ENCODE data around the gene RRP12. TPM values are rescaled to one million over a fixed set of nuclear protein-coding genes. Genes with fewer than 3 reads are reported as not detected.

Gene RRP12
- total RNA-seq, 1 experiment from 2014 or later = 86.2 TPM

DNA sequence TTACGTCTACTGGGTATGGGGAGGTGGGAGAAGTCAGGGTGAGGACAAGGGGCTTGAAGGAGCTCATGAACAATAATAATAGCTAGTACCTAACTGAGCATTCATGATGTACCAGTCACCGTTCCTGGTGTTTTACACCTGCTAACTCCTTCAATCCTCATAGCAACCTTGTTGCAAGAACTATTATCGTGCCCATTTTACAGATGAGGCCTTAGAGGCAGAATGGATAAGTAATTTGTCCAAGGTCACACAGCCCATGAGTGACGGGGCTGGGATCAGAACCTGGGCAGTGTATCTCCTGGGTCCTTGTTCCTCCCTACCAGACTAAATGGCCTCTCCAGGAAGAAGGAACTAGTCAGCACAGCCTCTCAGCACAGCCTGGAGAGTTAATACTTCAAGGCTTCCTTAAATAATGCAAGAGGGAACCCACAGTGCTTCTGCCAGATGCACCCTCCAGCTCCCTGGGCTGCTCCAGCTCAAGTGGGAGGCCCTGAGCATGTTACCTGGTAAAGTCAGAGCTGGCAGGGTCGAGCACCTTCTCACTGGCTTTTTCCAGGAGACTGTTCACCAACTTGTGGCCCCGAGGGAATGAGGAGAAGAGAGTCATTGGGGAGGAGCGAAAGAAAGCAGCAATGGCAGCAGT, 28.8 kb downstream of the RRP12 start:
- H3K27ac ChIP-seq (ENCODE audit: low read depth, low read length, poor library complexity, severe bottlenecking) = no peak overlapping the region
- no peak overlapping the region for H3K4me3 ChIP-seq (ENCODE audit: low read depth, low read length, poor library complexity, severe bottlenecking)
- DNase-seq (ENCODE audit: low spot score) = no peak
- H3K9me3 ChIP-seq (ENCODE audit: low read depth, low read length, poor library complexity, severe bottlenecking) = no peaks in the 10 kb centered on the region
- POLR2A ChIA-PET (ENCODE audit: low non-redundant PET) = interaction anchor here (0.6 kb wide), 1 partner anchor 20 kb away, joined by 13 read pairs; no protein-coding TSS in a partner anchor
- BruUV-seq (replicated peaks) = no TSS peak
- H3K36me3 ChIP-seq (ENCODE audit: insufficient read depth, low read length, poor library complexity, severe bottlenecking) = peaks cover 37% of the 10 kb centered on the region
- CTCF ChIA-PET = interaction anchor here (0.5 kb wide), 1 partner anchor 53 kb away, joined by 3 read pairs; no protein-coding TSS in a partner anchor
- no peak for TF ChIP-seq EZH2 (IDR thresholded peaks at IDR 0.05; ENCODE audit: borderline replicate concordance, low read depth, low read length, poor library complexity, severe bottlenecking)
- TF ChIP-seq, protein P1, sequence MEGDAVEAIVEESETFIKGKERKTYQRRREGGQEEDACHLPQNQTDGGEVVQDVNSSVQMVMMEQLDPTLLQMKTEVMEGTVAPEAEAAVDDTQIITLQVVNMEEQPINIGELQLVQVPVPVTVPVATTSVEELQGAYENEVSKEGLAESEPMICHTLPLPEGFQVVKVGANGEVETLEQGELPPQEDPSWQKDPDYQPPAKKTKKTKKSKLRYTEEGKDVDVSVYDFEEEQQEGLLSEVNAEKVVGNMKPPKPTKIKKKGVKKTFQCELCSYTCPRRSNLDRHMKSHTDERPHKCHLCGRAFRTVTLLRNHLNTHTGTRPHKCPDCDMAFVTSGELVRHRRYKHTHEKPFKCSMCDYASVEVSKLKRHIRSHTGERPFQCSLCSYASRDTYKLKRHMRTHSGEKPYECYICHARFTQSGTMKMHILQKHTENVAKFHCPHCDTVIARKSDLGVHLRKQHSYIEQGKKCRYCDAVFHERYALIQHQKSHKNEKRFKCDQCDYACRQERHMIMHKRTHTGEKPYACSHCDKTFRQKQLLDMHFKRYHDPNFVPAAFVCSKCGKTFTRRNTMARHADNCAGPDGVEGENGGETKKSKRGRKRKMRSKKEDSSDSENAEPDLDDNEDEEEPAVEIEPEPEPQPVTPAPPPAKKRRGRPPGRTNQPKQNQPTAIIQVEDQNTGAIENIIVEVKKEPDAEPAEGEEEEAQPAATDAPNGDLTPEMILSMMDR (conservative IDR thresholded peaks at IDR 0.05; ENCODE audit: low read depth, low read length) = no peak
- no peaks in the 10 kb centered on the region for H3K4me1 ChIP-seq (ENCODE audit: insufficient read depth, low read length, poor library complexity, severe bottlenecking)
- no peaks in the 10 kb centered on the region for H3K27me3 ChIP-seq (replicated peaks; ENCODE audit: insufficient read depth, low read depth, low read length, poor library complexity)
- intact Hi-C loops (cut with micrococcal nuclease; ENCODE audit: unreplicated experiment) = no loop called here

DNA sequence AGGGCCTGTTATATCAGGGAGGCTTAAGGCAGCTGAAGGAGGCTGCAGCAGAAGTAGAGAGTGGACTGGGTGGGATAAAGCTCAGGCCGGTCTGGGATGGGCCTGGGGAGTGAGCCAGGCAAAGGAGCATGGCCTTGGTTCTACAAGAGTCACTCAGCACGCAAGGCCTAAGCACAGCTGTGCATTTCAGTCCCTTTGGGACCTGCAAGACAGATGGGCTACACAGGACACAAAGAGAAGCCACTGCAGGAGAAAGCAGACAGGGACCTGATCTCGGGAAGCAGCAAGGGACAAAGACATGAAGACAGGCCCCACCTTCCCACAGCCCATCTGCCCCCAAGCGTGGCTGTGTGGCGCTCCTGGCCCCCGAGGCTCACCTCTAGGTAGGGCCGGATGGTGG, 29.4 kb downstream of the RRP12 start:
- CTCF ChIA-PET = no interaction called here
- intact Hi-C loops (cut with micrococcal nuclease; ENCODE audit: unreplicated experiment) = no loop called here
- POLR2A ChIA-PET (ENCODE audit: low non-redundant PET) = no interaction called here
- Histone ChIP-seq H3K4me3 (ENCODE audit: low read depth, low read length, poor library complexity, severe bottlenecking) (no peak overlapping the region), H3K36me3 (ENCODE audit: insufficient read depth, low read length, poor library complexity, severe bottlenecking) (peaks cover 39% of the 10 kb centered on the region), H3K4me1 (ENCODE audit: insufficient read depth, low read length, poor library complexity, severe bottlenecking) (no peaks in the 10 kb centered on the region), H3K27ac (ENCODE audit: low read depth, low read length, poor library complexity, severe bottlenecking) (no peak overlapping the region), H3K9me3 (ENCODE audit: low read depth, low read length, poor library complexity, severe bottlenecking) (no peaks in the 10 kb centered on the region), H3K27me3 (replicated peaks; ENCODE audit: insufficient read depth, low read depth, low read length, poor library complexity) (no peaks in the 10 kb centered on the region)
- DNase-seq (ENCODE audit: low spot score) = no peak
- TF ChIP-seq EZH2 (IDR thresholded peaks at IDR 0.05; ENCODE audit: borderline replicate concordance, low read depth, low read length, poor library complexity, severe bottlenecking) = no peak
- TF ChIP-seq, protein P1 (conservative IDR thresholded peaks at IDR 0.05; ENCODE audit: low read depth, low read length) = no peak
- BruUV-seq (replicated peaks) = no TSS peak

DNA sequence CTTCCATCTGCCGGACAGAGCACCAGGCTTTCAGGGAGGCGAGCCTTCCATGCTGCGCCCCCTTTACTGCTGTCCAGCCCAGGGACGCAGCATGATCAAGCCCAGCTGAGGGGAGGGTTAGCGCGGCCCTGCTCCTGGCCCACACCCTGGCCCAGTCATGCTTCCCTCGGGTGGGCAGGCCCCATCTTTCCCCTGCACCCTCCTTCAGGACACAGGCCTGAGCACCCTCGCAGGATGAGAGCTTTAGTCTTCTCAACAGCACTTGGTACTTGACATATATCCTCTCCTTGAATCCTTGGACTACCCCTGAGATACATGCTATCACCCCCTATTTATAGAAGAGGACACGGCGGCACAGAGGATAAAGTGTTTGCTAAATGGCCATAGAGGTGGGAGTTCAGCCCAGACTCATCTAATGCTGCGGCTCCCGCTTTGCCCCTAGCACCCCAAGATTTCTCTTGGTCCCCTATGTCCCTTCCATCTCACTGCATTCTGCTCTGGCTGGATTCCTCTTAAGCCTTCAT, 34.0 kb downstream of the RRP12 start:
- peaks cover 23% of the 10 kb centered on the region for H3K36me3 ChIP-seq (ENCODE audit: insufficient read depth, low read length, poor library complexity, severe bottlenecking)
- no peaks in the 10 kb centered on the region for H3K27me3 ChIP-seq (replicated peaks; ENCODE audit: insufficient read depth, low read depth, low read length, poor library complexity)
- H3K4me1 ChIP-seq (ENCODE audit: insufficient read depth, low read length, poor library complexity, severe bottlenecking) = no peaks in the 10 kb centered on the region
- H3K9me3 ChIP-seq (ENCODE audit: low read depth, low read length, poor library complexity, severe bottlenecking) = no peaks in the 10 kb centered on the region
- POLR2A ChIA-PET (ENCODE audit: low non-redundant PET) = no interaction called here
- TF ChIP-seq, protein P1 (conservative IDR thresholded peaks at IDR 0.05; ENCODE audit: low read depth, low read length) = no peak
- no peak for TF ChIP-seq EZH2 (IDR thresholded peaks at IDR 0.05; ENCODE audit: borderline replicate concordance, low read depth, low read length, poor library complexity, severe bottlenecking)
- intact Hi-C loops (cut with micrococcal nuclease; ENCODE audit: unreplicated experiment) = no loop called here
- no peak overlapping the region for H3K4me3 ChIP-seq (ENCODE audit: low read depth, low read length, poor library complexity, severe bottlenecking)
- BruUV-seq (replicated peaks) = no TSS peak
- DNase-seq (ENCODE audit: low spot score) = no peak
- CTCF ChIA-PET = no interaction called here
- no peak overlapping the region for H3K27ac ChIP-seq (ENCODE audit: low read depth, low read length, poor library complexity, severe bottlenecking)
